Bronchial epithelial cell (primary cell): ENCODE results near the gene ALDOC. TPM values are rescaled to one million over a fixed set of nuclear protein-coding genes. Genes with fewer than 3 reads are reported as not detected.

ENCODE experiments used
- DNase-seq: peaks from one replicate; pipeline ENCODE4 v3.0.0-alpha.2; 2010; ENCODE audit warnings: low read depth
- FAIRE-seq: peaks from 2 replicates; lab custom pipeline; 2011; peaks lifted over from hg19 to GRCh38; lab: Jason Lieb, UNC
- H3K27me3 ChIP-seq: 2 replicates; pipeline ENCODE4 v1.5.1; 2011; ENCODE audit warnings: low read length; ENCODE audit not compliant: control insufficient read depth, insufficient read depth
- H3K36me3 ChIP-seq: 2 replicates; pipeline ENCODE4 v1.5.1; 2011; ENCODE audit warnings: low read length; ENCODE audit not compliant: control insufficient read depth, insufficient read depth
- H3K4me3 ChIP-seq: 2 replicates; pipeline ENCODE4 v1.5.1; 2011; ENCODE audit warnings: mild to moderate bottlenecking, low read depth, low read length, control low read depth
- total RNA-seq: library from RNA; depleted of rRNA; stranded (reverse); fragments of >200 nt; gene quantifications from 2 replicates; pipeline ENCODE4 v1.2.1, GENCODE V29; 2014
- TF ChIP-seq, protein P1 (sequence below): IDR thresholded peaks from 2 replicates; pipeline ENCODE4 v1.5.1; 2011; ENCODE audit warnings: mild to moderate bottlenecking, moderate library complexity, low read length, control low read depth, inconsistent platforms; ENCODE audit not compliant: insufficient read depth, severe bottlenecking

Gene ALDOC
- total RNA-seq, 1 donor from 2014 or later: 53.4 TPM

DNA sequence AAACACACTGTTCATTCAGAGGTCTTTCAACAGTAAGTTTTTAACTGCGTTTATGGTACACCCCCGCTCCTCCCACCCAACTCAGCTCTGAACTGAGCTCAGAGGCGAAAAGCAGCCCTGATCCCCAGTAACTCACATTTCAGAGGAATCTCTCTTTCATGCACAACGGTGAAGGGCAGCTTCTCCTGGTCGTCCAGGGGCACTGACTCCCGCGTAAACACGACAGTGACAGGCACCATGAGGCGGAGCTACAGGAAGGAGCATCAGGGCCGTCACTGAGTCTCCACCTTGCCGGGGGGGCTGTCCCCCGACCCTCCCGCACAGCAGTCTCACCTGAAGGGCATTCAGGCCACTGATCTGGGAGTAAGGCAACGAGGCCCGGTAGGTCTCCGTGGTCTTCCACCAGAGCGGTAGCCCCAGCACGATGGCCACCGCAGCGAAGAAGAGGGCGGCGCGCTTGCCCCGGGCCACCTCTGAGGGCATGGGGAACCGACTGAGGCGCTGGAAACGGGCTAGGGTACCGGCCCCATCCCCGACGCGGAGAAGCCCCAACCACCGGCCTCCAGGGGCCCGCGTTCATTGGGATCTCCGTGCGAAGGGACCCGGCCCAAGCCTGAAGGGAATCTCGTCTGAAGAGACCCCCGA, 5.9 kb downstream of the ALDOC start:
- DNase-seq: no peak
- no peak for FAIRE-seq
- TF ChIP-seq, protein P1, sequence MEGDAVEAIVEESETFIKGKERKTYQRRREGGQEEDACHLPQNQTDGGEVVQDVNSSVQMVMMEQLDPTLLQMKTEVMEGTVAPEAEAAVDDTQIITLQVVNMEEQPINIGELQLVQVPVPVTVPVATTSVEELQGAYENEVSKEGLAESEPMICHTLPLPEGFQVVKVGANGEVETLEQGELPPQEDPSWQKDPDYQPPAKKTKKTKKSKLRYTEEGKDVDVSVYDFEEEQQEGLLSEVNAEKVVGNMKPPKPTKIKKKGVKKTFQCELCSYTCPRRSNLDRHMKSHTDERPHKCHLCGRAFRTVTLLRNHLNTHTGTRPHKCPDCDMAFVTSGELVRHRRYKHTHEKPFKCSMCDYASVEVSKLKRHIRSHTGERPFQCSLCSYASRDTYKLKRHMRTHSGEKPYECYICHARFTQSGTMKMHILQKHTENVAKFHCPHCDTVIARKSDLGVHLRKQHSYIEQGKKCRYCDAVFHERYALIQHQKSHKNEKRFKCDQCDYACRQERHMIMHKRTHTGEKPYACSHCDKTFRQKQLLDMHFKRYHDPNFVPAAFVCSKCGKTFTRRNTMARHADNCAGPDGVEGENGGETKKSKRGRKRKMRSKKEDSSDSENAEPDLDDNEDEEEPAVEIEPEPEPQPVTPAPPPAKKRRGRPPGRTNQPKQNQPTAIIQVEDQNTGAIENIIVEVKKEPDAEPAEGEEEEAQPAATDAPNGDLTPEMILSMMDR: no peak
- Histone ChIP-seq H3K27me3 (no peaks in the 10 kb centered on the region), H3K36me3 (peaks cover 6% of the 10 kb centered on the region), H3K4me3 (peak overlapping the region; percentile 90)

DNA sequence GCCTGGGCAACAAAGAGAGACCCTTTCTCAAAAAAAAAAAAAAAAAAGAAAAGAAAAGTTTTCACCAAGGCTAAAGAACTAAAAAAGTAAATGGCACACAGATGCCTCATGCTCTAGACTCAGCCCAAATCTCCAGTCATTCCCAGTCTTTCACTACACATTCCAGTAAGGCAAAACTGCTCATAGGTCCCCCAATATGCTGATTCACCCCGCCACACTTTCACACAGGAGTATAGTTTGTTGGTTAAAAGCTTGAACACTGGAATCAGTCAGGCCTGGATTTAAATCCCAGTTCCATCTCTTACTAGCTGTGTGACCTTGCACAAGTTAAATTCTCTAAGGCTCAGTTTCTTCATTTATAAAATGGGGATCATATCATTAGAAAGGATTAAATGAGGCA, 7.2 kb downstream of the ALDOC start:
- no peak for DNase-seq
- TF ChIP-seq, protein P1: no peak
- FAIRE-seq: no peak
- no peaks in the 10 kb centered on the region for H3K27me3 ChIP-seq
- peaks cover 4% of the 10 kb centered on the region for H3K36me3 ChIP-seq
- no peak overlapping the region for H3K4me3 ChIP-seq

DNA sequence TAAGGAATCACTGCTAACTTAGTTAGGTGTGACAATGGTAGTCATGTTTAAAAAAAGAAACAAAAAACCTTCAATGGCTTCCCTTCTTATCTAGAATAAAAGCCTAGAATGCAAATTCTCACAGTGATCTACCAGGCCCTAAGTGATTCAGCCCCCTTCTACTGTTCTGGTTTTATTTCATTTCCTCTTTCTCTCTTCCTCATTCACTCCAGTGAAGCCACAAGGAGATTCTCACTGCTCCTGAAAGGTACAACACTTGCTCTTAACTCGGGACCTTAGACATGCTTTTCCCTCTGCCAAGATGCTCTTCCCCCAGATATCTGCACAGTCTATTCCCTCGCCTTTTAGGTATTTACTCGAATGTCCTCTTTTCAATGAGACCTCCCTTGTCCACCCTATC, 9.1 kb downstream of the ALDOC start:
- DNase-seq: no peak
- Histone ChIP-seq H3K36me3 (peaks cover 9% of the 10 kb centered on the region), H3K27me3 (no peaks in the 10 kb centered on the region), H3K4me3 (no peak overlapping the region)
- TF ChIP-seq, protein P1: no peak
- no peak for FAIRE-seq

DNA sequence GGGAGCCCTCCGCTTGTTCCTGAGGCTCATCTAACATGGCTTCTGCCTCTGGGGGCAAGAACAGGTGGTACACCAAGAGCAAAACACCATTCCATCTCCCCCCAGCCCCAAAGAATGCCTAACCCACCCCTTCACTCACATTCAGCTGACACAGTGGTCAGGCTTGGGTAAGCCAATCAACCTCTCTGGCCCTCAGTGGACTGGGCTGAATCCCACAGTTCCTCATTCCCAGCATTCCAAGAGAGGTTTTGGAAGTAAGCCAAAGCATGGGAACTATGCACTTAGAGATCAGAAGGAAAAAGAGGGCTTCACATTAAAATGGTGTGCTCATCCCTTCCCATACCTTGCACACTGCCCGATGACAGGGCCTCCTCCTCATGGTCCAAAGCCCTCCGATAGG, 13.2 kb downstream of the ALDOC start:
- no peak overlapping the region for H3K4me3 ChIP-seq
- H3K27me3 ChIP-seq: no peaks in the 10 kb centered on the region
- no peak for FAIRE-seq
- TF ChIP-seq, protein P1: no peak
- peaks cover 16% of the 10 kb centered on the region for H3K36me3 ChIP-seq
- no peak for DNase-seq

DNA sequence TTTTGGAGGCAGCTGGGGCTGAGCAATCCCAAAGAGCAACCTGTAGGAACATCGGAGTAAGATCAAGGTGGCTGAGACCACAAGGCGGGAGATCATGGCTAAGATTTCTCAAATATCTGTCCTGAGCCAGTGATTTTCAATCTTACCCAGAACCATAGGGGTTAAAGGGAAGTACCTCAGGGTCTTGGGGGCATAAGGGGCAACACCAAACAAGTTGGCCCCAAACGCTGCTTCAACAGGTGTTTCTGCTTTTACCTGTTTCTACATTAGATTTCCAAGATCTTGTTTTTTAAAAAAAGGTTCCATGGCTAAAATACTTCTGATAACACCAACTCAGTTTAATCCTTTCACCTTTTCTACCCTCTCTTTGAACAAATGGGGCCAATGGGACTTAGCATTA, 21.7 kb downstream of the ALDOC start:
- TF ChIP-seq, protein P1: no peak
- no peak for FAIRE-seq
- Histone ChIP-seq H3K36me3 (peaks cover 16% of the 10 kb centered on the region), H3K4me3 (no peak overlapping the region), H3K27me3 (no peaks in the 10 kb centered on the region)
- no peak for DNase-seq

DNA sequence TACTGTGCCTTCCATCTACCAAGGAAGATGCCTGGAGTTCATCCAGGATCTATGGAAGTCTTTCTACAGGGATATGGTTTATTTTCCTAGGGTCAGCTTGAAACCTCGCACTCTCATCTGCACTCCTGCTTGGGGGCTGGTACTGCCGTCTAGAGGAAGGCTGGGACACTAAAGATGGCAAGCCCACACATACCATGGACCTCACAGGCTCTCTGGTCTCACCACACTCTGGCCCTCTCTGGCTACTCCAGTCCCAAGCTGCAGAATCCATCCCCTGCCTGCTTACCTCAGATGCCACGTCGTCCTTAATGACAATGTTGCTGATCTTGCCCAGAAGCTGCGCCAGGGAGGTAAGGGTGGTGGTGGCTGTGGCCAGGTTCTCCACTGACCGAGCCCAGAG, 22.1 kb downstream of the ALDOC start:
- no peak for DNase-seq
- TF ChIP-seq, protein P1: no peak
- H3K36me3 ChIP-seq: peaks cover 12% of the 10 kb centered on the region
- H3K4me3 ChIP-seq: no peak overlapping the region
- no peaks in the 10 kb centered on the region for H3K27me3 ChIP-seq
- no peak for FAIRE-seq
